Measurements from ENCODE around the gene SLC26A1.

DNA sequence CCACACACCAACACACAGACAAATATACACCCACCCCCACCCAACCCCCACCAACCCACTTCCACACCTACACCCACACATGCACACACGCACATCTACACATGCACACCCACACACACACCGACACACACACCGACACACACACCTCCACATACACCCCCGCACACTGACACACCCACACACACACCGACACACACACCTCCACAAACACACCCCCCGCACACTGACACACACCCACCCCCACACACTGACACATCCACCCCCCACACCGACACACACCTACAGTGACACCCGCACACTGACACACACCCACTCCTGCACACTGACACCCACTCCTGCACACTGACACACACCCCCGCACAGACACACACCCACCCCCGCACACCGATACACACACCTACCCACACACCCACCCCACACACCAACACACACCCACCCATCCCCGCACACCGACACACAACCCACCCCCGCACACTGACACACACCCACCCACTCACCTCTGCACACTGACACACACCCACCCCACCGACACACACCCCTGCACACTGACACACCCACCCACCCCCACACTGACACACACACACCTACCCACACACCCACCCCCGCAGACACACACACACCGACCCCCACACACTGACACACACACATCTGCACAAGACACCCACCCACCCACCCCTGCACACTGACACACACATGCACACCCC lies 49.3 kb upstream of the SLC26A1 start:
- TF ChIP-seq, protein P1, sequence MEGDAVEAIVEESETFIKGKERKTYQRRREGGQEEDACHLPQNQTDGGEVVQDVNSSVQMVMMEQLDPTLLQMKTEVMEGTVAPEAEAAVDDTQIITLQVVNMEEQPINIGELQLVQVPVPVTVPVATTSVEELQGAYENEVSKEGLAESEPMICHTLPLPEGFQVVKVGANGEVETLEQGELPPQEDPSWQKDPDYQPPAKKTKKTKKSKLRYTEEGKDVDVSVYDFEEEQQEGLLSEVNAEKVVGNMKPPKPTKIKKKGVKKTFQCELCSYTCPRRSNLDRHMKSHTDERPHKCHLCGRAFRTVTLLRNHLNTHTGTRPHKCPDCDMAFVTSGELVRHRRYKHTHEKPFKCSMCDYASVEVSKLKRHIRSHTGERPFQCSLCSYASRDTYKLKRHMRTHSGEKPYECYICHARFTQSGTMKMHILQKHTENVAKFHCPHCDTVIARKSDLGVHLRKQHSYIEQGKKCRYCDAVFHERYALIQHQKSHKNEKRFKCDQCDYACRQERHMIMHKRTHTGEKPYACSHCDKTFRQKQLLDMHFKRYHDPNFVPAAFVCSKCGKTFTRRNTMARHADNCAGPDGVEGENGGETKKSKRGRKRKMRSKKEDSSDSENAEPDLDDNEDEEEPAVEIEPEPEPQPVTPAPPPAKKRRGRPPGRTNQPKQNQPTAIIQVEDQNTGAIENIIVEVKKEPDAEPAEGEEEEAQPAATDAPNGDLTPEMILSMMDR (conservative IDR thresholded peaks at IDR 0.05; ENCODE audit: low read length): no peak
- TF ChIP-seq EZH2phosphoT487 (IDR thresholded peaks at IDR 0.05; ENCODE audit: borderline replicate concordance, low read depth, low read length): no peak

Data from OCI-LY7 (cell line).